WI38 (cell line): ENCODE results near the gene OR13D1.

Source experiments
- H3K4me3 ChIP-seq: 2 replicates; pipeline ENCODE4 v1.5.1; 2011; ENCODE audit warnings: low read depth, mild to moderate bottlenecking, control low read depth, low read length
- TF ChIP-seq, protein P1 (sequence below): IDR thresholded peaks from 2 replicates; pipeline ENCODE4 v1.5.1; 2012; ENCODE audit warnings: low read depth, mild to moderate bottlenecking, control low read depth, low read length

OR13D1 gene

DNA sequence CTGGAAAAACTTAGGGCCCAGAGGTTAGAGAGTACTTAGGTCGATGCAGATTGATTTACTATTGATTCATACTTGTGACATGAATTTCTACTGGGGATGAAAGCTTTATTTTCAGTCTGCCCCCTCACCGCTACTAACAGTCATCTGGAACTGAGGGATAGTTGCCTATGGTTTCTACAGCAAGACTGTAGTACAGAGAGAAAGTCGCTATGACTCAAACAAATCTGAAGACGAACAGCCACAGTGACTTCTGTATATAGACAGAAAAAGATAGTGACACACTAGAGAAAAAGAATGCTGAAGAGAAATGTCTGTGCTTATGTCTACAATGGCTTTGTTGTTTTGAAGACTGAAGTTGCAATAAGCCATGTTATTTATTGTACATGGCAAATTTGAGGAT, 17.3 kb downstream of the OR13D1 start:
- H3K4me3 ChIP-seq, result no peak overlapping the region
- TF ChIP-seq, protein P1, sequence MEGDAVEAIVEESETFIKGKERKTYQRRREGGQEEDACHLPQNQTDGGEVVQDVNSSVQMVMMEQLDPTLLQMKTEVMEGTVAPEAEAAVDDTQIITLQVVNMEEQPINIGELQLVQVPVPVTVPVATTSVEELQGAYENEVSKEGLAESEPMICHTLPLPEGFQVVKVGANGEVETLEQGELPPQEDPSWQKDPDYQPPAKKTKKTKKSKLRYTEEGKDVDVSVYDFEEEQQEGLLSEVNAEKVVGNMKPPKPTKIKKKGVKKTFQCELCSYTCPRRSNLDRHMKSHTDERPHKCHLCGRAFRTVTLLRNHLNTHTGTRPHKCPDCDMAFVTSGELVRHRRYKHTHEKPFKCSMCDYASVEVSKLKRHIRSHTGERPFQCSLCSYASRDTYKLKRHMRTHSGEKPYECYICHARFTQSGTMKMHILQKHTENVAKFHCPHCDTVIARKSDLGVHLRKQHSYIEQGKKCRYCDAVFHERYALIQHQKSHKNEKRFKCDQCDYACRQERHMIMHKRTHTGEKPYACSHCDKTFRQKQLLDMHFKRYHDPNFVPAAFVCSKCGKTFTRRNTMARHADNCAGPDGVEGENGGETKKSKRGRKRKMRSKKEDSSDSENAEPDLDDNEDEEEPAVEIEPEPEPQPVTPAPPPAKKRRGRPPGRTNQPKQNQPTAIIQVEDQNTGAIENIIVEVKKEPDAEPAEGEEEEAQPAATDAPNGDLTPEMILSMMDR, result no peak

- no peak overlapping the region for H3K4me3 ChIP-seq
- TF ChIP-seq, protein P1, result no peak
These were observed 30.7 kb downstream of the OR13D1 start for GRCh38 chr9:104725014-104725413.

- no peak overlapping the region for H3K4me3 ChIP-seq
- TF ChIP-seq, protein P1, result no peak
These were observed 44.1 kb downstream of the OR13D1 start for GRCh38 chr9:104738452-104738851.

GRCh38 chr9:104740621-104741020, 46.3 kb downstream of the OR13D1 start:
- TF ChIP-seq, protein P1, result no peak
- H3K4me3 ChIP-seq, result no peak overlapping the region

DNA sequence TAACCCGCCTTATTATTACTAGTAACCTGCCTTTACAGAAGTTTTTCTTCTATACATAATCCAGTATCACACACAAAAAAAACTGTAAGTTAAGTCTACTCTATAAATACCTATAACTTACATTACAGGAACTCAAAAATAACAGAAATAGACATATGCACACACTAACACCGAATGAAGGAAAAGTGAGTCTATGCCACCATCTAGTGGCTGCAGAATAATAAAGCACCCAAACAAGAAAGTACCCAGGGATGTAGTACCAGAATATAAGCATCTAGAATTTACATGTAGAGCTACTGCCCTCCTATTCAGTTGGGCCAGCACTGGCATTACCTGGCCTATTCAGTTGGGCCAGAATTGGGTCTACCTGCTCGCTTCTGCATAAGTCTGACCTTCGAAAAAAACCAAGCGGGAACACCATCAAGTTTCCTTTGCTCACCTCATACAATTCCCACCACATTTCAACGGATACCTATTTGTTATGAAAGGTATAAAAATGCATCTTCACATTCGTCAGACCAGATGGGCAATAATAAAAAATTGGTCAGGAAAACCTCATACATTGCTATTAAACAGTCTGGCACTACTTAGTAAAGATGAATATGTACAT, 49.2 kb downstream of the OR13D1 start:
- H3K4me3 ChIP-seq, result no peak overlapping the region
- TF ChIP-seq, protein P1, result peak; percentile 52; the same call in 1 of the 2 replicates
